Stimulated activated CD4-positive, alpha-beta T cell treated with anti-CD3 and anti-CD28 coated beads, Interleukin-12 subunit alpha, Interleukin-12 subunit beta, amount 100 ng/mL, for 24 hours (primary cell): ENCODE results near the gene MATN1.

Experiments
- DNase-seq, 2 experiments: peaks; one replicate each; pipeline ENCODE4 v3.0.0-alpha.2; 2020; ENCODE audit warnings: low read depth in 2 of 2

The MATN1 gene

DNA sequence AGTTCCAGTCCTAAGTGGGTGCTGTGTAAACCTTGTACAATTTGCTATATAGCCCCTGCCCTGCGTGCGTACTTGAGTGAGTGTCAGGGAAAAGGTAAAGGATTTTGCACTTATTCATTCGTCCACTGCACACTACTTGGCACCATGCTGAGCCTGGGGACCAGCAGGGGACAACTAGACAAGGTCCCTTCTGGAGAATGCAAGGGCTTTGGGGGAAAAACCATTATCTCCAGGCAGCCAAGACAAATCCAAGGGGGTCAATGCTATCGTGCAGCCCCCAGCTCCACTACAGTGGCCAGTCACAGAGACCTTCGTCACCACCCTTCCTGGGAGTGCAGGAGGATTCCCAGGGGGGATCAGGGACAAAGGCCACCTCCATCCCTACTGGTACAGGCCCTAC is 39.7 kb downstream of the MATN1 start:
- no peak for DNase-seq

DNA sequence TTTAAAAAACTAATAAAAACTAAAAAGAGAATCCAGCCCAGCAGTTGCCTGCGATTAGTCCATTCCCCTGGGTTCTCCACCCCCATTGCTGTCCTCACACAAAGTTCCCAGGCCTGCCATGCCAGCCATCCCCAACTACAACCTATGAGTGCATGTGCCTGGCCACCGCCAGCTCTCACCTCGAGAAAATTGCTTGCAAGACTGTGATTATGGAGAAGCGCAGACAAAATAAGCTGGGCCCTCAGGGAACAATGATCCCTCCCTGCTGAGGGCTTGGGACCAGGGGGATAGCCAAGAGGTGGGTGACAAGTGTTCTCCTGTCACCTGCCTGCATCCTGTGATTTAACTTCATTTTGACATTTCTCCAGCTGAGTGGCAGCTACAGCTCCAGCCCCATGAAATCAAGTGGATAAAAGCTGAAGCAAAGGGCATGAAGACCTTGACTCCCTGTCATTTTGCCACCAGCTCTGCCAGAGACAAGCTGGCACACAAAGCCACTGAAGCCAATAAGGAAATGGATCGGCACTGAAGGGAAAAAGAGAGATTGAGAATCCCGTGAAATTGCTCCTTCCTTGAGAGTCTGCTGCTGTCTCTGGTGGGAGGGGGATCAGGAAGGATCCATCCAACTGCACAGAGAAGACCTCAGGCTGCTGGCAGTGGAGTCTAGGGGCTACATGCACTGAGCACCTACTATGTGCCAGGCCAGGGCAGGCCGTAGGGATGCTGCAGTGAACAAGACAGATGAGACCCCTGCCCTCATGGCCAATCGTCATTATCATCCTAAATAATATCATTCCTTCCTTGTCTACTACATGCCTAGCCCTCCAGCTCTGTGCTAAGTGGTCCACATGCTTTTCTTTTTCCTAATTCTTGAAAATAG is 40.7 kb downstream of the MATN1 start:
- no peak for DNase-seq

- no peak for DNase-seq
Observed at GRCh38 chr1:30681782-30682181, 41.6 kb downstream of the MATN1 start.

- no peak for DNase-seq
Observed at GRCh38 chr1:30680879-30681278, 42.5 kb downstream of the MATN1 start.

- DNase-seq, result no peak
Observed at GRCh38 chr1:30680429-30680828, 43.0 kb downstream of the MATN1 start.

DNA sequence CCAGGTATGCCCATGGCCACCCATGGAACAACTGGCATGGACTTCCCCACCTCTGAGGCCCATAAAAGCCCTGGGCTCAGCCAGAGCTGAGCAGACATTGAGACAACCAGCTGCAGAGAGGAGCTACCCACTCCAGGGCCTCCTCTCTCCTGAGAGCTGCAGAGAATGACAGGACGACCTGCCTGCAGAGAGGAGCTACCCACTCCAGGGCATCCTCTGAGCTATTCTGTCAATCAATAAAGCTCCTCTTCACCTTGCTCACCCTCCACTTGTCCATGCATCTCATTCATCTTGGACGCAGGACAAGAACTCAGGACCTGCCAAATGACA is 43.4 kb downstream of the MATN1 start:
- no peak for DNase-seq

DNA sequence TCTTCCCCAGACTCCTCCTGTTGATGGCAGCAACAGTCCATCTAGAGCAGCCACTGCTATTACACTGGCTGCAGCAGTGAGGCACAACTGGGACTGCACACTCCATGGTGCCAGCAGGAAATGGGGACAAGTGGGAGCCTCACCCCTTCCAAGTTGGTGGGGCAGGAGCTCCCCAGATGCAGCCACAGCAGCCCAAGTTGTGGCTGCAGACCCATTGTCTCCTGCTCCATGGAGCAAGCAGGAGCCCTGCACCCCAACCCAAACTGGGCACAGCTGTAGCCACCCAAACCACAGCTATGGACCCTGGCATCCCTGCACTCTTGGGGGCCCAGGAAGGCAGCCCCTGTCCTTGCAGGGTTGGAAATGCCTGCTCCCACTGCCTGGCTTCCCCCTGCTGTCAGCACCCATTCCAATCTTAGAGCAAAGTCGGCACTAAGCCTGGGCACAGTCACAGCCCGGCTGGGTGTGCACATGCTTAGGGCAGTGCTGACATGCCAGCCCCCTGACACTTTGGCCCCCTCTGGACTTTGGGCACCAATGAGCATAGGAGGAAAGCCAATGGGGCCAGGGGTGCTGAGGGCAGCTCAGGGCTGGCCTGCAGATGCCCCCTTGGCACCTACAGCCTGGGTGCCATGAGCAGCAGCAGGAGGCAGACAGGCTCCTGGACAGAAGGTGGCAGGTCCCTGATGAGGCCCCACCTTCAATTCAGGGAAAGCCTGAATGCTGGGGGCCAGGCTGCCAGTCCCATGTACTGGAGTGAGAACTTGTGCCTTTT is 44.0 kb downstream of the MATN1 start:
- DNase-seq, result no peak

GRCh38 chr1:30678209-30678608 is 45.2 kb downstream of the MATN1 start:
- no peak for DNase-seq

GRCh38 chr1:30677471-30677870 is 45.9 kb downstream of the MATN1 start:
- no peak for DNase-seq

- DNase-seq, result no peak
Observed at GRCh38 chr1:30675761-30676160, 47.6 kb downstream of the MATN1 start.

DNA sequence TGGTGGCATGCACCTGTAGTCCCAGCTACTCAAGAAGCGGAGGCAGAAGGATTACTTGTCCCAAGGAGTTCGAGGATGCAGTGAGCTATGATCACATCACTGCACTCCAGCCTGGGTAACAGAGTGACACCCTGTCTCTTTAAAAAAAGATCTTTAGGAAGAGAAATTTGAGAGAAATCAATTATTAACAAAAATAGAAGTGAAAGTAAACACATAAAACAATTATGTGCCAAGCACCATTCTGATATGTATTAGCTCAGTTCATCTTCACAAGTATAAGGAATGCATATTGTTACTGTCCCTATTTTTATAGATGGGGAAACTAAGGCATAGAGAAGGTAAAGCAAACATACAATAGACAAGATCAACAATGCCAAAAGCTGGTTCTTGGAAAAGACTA is 48.1 kb downstream of the MATN1 start:
- DNase-seq, result no peak

- no peak for DNase-seq
Observed at GRCh38 chr1:30673395-30673794, 50.0 kb downstream of the MATN1 start.

DNA sequence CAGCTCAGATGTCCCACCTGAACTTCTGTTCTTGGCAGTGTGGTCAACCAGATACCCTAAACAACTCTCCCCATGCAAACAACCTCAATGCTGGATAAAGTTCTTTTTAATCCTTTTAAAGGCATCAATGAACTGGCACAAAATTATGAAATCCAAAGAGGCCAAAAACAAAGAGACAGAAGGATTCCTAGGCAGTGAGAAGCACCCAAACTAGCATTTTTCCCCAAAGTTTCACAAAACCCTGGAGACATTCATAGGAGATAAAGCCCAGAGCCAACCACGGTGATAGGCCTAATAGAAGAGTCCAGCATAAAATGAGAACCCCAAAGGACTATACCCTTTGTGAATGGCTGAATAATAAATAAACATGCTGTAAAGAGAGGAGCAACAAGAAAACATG is 50.7 kb downstream of the MATN1 start:
- DNase-seq, result no peak

GRCh38 chr1:30670240-30671060 is 52.9 kb downstream of the MATN1 start:
- no peak for DNase-seq

DNA sequence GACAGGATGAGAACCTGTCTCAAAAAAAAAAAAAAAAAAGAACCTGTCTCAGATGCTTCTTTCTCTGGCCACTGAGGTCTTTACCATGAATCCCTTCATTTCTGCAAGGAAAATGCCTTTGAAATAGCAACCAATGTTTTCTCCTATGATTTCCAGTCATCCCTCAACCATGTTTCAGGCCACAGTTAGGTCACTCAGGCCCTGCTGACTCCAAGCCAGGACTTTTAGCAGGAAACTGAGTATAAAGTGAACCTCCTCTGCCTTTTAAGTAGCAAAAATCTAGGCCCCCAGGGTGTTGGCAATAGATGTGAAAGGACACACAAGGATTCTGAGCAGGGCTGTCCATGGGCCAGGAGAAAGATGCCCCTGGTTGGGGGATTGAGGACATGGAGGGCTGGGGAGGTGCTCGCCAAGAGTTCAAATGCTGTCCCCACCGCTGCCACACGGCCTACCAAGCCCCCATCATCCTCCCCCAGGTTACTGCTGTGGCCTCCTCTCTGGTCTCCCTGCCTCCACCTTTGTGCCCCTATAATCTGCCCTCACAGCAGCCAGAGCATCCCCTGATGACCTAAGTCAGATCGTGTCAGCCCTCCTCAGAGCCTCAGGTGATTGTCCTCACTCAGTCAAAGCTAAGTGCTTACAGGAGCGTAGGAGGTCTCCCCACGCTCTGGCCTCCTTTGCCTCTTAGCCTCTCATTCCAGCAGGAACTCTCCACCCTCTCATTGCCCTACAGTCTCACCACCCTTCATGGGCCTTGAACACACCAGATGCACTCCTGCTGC is 54.6 kb downstream of the MATN1 start:
- no peak for DNase-seq

DNA sequence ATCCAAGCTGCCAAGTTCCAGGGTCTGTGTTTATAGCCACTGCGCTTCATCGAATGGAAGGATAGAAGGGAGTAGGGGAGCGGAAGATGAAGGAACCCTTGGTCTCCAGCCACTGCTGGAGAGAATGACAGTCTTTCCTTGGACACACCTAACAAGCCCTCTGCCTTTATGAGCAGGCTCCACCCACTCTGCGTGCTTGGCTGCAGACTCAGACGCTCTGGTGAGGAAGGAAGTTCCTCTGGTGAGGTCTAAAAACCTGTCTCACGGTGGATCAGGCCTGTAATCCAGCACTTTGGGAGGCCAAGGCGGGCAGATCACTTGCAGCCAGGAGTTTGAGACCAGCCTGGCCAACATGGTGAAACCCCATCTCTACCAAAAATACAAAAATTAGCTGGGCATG is 55.4 kb downstream of the MATN1 start:
- DNase-seq, result no peak

GRCh38 chr1:30666756-30667273 is 56.6 kb downstream of the MATN1 start:
- DNase-seq, result no peak

DNA sequence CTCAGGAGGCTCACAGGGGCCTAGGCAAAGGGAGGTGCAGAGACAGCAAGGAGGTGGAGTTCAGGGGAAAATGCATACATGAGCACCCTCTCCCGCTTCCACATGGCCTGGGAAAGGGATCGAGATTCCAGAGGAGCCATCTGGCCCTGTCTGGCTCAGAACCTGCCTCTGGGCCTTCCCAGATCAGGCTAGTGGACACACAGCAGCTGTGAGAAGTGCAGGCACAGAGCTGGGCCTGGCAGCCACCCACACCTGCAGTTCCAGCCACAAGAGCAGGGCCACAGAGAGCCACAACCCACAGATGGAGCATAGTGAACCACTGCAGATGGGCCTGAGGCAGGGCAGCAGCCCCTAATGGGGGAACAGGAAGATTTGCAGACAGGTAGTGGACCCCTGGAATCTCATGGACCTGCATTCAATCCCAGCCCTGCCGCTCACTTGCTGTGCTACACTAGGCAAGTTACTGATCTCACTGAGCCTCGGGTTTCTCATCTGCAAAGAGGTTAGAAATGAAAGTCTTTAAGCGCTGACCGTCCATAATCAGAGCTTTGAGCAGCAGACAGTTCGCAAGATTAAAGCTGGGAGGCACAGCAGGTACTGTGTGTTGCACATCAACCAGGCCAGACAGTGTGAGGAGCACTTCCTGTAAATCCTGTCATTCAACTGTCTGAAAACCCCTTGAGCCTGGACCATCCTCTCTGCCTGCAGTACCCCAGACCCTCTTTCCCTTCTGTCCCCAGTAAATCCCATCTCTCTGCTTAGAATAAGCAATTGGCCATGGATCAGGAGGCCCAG is 58.0 kb downstream of the MATN1 start:
- no peak for DNase-seq

DNA sequence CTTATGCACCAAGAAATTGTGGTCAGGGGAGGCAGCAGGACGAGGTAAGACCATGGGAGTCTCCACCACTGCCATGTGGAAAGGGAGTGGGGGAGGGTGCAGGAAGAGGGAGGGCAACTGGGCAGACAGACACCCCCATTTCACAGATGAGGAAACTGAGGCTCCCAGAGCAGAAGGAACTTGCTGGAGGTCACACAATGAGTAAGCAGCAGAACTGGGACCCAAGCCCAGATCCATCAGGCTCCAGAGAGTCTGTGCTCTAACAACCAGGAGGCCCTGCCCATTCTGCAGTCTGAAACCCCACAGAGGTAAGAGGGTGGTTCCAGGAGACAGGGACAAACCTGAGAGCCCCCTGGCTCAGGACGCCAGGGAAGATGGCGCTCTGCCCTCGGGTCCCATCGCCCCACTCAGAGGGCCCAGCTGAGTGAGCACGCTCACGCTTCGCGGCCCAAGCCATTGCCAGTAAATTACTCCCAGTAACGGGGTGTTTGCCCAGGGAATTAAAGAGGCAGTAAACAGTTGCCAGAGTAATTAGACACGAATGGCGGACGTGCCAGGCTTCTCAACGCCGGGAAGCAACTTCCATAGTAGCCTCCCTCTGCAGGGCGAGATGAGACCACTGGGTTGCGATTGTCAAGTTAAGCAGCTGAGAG is 59.2 kb downstream of the MATN1 start:
- no peak for DNase-seq

DNA sequence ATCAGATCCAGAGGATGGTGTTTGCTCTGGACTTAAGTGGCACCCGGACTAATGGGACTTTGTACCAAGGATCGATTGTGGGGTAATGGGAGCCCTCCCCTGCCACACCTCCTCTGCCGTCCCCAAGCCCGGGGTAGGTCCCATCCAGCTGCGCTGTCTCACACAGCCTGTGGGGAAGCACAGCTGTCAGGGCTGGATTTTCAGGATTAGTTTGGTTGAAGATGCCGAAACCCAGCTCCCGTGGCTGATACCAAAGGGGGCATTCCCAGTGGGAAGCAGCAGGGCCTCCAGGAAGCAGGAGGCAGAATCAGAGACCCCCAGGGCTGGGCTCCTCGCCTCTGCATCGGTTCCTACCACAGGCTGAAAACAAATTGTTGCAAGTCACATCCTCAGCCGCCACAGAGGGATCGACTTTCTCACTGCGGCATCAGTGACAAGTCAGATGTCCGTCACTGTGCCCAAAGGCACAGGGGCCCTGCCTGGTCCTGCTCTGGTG is 59.7 kb downstream of the MATN1 start:
- DNase-seq, result no peak
